OCI-LY3 (cell line): ENCODE measurements around the gene KBTBD3.

Source experiments
- H2AFZ ChIP-seq: fragments of 200-600, 300-600 bp; shearing (Covaris generic); 2 replicates; pipeline ENCODE4 v1.6.0; 2014; ENCODE audit warnings: antibody characterized with exemption, low read depth, low read length
- H3K27ac ChIP-seq: fragments of 200-600, 300-600 bp; sonication (generic); 2 replicates; pipeline ENCODE4 v1.5.1; 2014; ENCODE audit warnings: mild to moderate bottlenecking, low read length, moderate library complexity, mixed read lengths
- H3K27me3 ChIP-seq: fragments of 200-600, 300-600 bp; sonication (generic); 2 replicates; pipeline ENCODE4 v1.6.1; 2014; ENCODE audit warnings: low read depth, low read length, mixed read lengths
- H3K36me3 ChIP-seq: fragments of 200-600, 300-600 bp; sonication (generic); replicated peaks from 2 replicates; pipeline ENCODE3; 2014; ENCODE audit warnings: low read depth, low read length, mixed read lengths
- H3K4me1 ChIP-seq: fragments of 300-600, 200-600 bp; sonication (generic); 2 replicates; pipeline ENCODE4 v1.6.1; 2014; ENCODE audit warnings: low read length, mixed read lengths
- H3K4me2 ChIP-seq: fragments of 200-600, 300-600 bp; sonication (generic); 2 replicates; pipeline ENCODE4 v1.6.1; 2014; ENCODE audit warnings: low read length, mixed read lengths
- H3K4me3 ChIP-seq: fragments of 300-600, 200-600 bp; sonication (generic); 2 replicates; pipeline ENCODE4 v1.5.1; 2014; ENCODE audit warnings: antibody characterized with exemption, mild to moderate bottlenecking, low read length, moderate library complexity
- H3K79me2 ChIP-seq: fragments of 300-600, 200-600 bp; shearing (Covaris generic); 2 replicates; pipeline ENCODE4 v1.6.1; 2014; ENCODE audit warnings: mild to moderate bottlenecking, low read length, mixed read lengths
- H3K9ac ChIP-seq: fragments of 300-600, 200-600 bp; shearing (Covaris generic); 2 replicates; pipeline ENCODE4 v1.6.0; 2014; ENCODE audit warnings: mild to moderate bottlenecking, low read length, moderate library complexity
- H3K9me3 ChIP-seq: fragments of 200-600, 300-600 bp; shearing (Covaris generic); 2 replicates; pipeline ENCODE4 v1.6.1; 2014; ENCODE audit warnings: low read length, mixed read lengths; ENCODE audit not compliant: insufficient read depth
- H4K20me1 ChIP-seq: fragments of 200-600, 300-600 bp; sonication (generic); 2 replicates; pipeline ENCODE4 v1.6.1; 2016; ENCODE audit warnings: low read length, mixed read lengths; ENCODE audit not compliant: insufficient read depth
- CTCF ChIP-seq: fragments of 200-600, 300-600 bp; sonication (generic); IDR thresholded peaks from 2 replicates; pipeline ENCODE4 v1.5.1; 2014; ENCODE audit warnings: antibody characterized with exemption, low read length, low read depth
- EZH2phosphoT487 ChIP-seq: fragments of 200-600 bp; shearing (Covaris generic); IDR thresholded peaks from 2 replicates; pipeline ENCODE4 v1.6.1; 2018; ENCODE audit warnings: antibody characterized with exemption, mixed run types, low read depth

KBTBD3 gene

GRCh38 chr11:106101819-106102218 is 24.7 kb upstream of the KBTBD3 start:
- Histone ChIP-seq H3K36me3 (peaks cover 7% of the 10 kb centered on the region), H3K27me3 (no peaks in the 10 kb centered on the region), H4K20me1 (no peaks in the 10 kb centered on the region), H3K4me2 (no peak overlapping the region), H2AFZ (no peak overlapping the region), H3K9me3 (no peaks in the 10 kb centered on the region), H3K79me2 (no peaks in the 10 kb centered on the region), H3K9ac (no peak overlapping the region), H3K4me3 (no peak overlapping the region), H3K4me1 (peaks cover 7% of the 10 kb centered on the region), H3K27ac (no peak overlapping the region)
- TF ChIP-seq CTCF, result no peak
- no peak for TF ChIP-seq EZH2phosphoT487

GRCh38 chr11:106101370-106101769 is 24.2 kb upstream of the KBTBD3 start:
- Histone ChIP-seq H4K20me1 (no peaks in the 10 kb centered on the region), H3K79me2 (no peaks in the 10 kb centered on the region), H3K27ac (no peak overlapping the region), H3K4me2 (no peak overlapping the region), H3K9me3 (no peaks in the 10 kb centered on the region), H3K9ac (no peak overlapping the region), H3K27me3 (no peaks in the 10 kb centered on the region), H3K4me1 (peaks cover 7% of the 10 kb centered on the region), H2AFZ (no peak overlapping the region), H3K4me3 (no peak overlapping the region), H3K36me3 (peaks cover 11% of the 10 kb centered on the region)
- TF ChIP-seq EZH2phosphoT487 (no peak), CTCF (no peak)

- H4K20me1 ChIP-seq, result no peaks in the 10 kb centered on the region
- H3K4me1 ChIP-seq, result no peaks in the 10 kb centered on the region
- no peaks in the 10 kb centered on the region for H3K27me3 ChIP-seq
- H3K79me2 ChIP-seq, result no peaks in the 10 kb centered on the region
- no peak overlapping the region for H3K27ac ChIP-seq
- no peak overlapping the region for H3K4me2 ChIP-seq
- H2AFZ ChIP-seq, result no peak overlapping the region
- H3K36me3 ChIP-seq, result peaks cover 20% of the 10 kb centered on the region
- H3K4me3 ChIP-seq, result no peak overlapping the region
- no peaks in the 10 kb centered on the region for H3K9me3 ChIP-seq
- no peak overlapping the region for H3K9ac ChIP-seq
- no peak for TF ChIP-seq EZH2phosphoT487
- no peak for TF ChIP-seq CTCF
Measured at GRCh38 chr11:106098893-106099553, 21.9 kb upstream of the KBTBD3 start.

GRCh38 chr11:106092446-106092845 is 15.3 kb upstream of the KBTBD3 start:
- Histone ChIP-seq H4K20me1 (peaks cover 11% of the 10 kb centered on the region; the same call in 1 of the 2 replicates), H3K9ac (no peak overlapping the region), H2AFZ (no peak overlapping the region), H3K4me2 (no peak overlapping the region), H3K9me3 (no peaks in the 10 kb centered on the region), H3K79me2 (peaks cover 37% of the 10 kb centered on the region), H3K27ac (no peak overlapping the region), H3K27me3 (no peaks in the 10 kb centered on the region), H3K4me1 (peaks cover 19% of the 10 kb centered on the region), H3K36me3 (peaks cover 46% of the 10 kb centered on the region), H3K4me3 (no peak overlapping the region)
- TF ChIP-seq EZH2phosphoT487 (no peak), CTCF (no peak)
